ENCODE measurements around the gene TM2D3. TPM values are rescaled to one million over a fixed set of nuclear protein-coding genes. Genes with fewer than 3 reads are reported as not detected.

Gene TM2D3
- total RNA-seq, 1 experiment from 2014 or later = 18.4 TPM

DNA sequence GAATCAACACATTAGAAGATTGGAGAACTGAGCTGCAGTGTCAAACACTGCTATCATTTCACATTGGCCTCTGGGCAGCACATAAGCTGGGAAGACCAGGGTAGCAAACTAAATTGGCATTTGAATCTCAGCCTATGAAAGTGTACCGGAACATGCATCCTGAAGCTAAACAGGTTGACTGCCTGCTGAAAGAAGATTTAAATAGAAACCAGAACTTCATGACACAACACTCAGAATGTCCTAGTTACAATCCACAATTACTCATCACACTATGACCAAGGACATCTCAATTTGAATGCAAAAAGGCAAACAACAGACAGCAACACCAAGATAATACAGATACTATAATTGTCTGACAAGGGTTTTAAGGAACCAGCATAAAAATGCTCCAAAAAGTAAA is 26.2 kb downstream of the TM2D3 start:
- H3F3A ChIP-seq (ENCODE audit: low read length, unreplicated experiment) = no peaks in the 10 kb centered on the region
- intact Hi-C loops (cut with micrococcal nuclease) = no loop called here
- H4K20me1 ChIP-seq (ENCODE audit: low read length) = no peaks in the 10 kb centered on the region
- H3K9ac ChIP-seq (ENCODE audit: low read length) = no peak overlapping the region
- H3K36me3 ChIP-seq (ENCODE audit: low read depth, low read length) = no peaks in the 10 kb centered on the region
- no peak overlapping the region for H3K4me3 ChIP-seq (ENCODE audit: low read length)
- TF ChIP-seq EZH2 (IDR thresholded peaks at IDR 0.05; ENCODE audit: low read length, unreplicated experiment) = no peak
- POLR2A ChIA-PET (ENCODE audit: unreplicated experiment) = no interaction called here
- no peak overlapping the region for H3K27ac ChIP-seq (ENCODE audit: low read length)
- no peaks in the 10 kb centered on the region for H3K79me2 ChIP-seq (ENCODE audit: low read length)
- CTCF ChIA-PET = no interaction called here
- H3K4me1 ChIP-seq (ENCODE audit: insufficient read depth, low read length) = no peaks in the 10 kb centered on the region
- BruUV-seq (replicated peaks) = no TSS peak
- H3K9me2 ChIP-seq (replicated peaks; ENCODE audit: low read length) = no peaks in the 10 kb centered on the region
- ATAC-seq (no peak), DNase-seq (no peak)
- no peaks in the 10 kb centered on the region for H3K9me3 ChIP-seq (ENCODE audit: low read length)
- no peak overlapping the region for H2AFZ ChIP-seq (ENCODE audit: low read length)
- no peak overlapping the region for H3K4me2 ChIP-seq (ENCODE audit: low read length)
- no peaks in the 10 kb centered on the region for H3K27me3 ChIP-seq (ENCODE audit: low read length)

DNA sequence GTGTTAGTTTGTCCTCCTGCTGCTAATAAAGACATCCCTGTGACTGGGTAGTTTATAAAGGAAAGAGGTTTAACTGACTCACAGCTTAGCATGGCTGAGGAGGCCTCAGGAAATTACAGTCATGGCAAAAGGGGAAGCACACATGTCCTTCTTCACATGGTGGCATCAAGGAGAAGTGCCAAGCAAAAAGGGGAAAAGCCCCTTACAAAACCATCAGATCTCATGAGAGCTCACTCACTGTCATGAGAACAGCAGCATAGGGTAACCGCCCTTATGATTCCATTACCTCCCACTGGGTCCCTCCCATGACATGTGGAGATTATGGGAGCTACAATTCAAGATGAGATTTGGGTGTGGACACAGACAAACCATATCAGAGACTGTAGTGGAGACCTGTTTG is 27.0 kb downstream of the TM2D3 start:
- H3K4me1 ChIP-seq (ENCODE audit: insufficient read depth, low read length) = no peaks in the 10 kb centered on the region
- H3K27me3 ChIP-seq (ENCODE audit: low read length) = no peaks in the 10 kb centered on the region
- ATAC-seq (no peak), DNase-seq (no peak)
- TF ChIP-seq EZH2phosphoT487 (IDR thresholded peaks at IDR 0.05; ENCODE audit: borderline replicate concordance, low read length) (no peak), EZH2 (IDR thresholded peaks at IDR 0.05; ENCODE audit: low read length, unreplicated experiment) (no peak)
- TF ChIP-seq, protein P1, sequence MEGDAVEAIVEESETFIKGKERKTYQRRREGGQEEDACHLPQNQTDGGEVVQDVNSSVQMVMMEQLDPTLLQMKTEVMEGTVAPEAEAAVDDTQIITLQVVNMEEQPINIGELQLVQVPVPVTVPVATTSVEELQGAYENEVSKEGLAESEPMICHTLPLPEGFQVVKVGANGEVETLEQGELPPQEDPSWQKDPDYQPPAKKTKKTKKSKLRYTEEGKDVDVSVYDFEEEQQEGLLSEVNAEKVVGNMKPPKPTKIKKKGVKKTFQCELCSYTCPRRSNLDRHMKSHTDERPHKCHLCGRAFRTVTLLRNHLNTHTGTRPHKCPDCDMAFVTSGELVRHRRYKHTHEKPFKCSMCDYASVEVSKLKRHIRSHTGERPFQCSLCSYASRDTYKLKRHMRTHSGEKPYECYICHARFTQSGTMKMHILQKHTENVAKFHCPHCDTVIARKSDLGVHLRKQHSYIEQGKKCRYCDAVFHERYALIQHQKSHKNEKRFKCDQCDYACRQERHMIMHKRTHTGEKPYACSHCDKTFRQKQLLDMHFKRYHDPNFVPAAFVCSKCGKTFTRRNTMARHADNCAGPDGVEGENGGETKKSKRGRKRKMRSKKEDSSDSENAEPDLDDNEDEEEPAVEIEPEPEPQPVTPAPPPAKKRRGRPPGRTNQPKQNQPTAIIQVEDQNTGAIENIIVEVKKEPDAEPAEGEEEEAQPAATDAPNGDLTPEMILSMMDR (conservative IDR thresholded peaks at IDR 0.05; ENCODE audit: low read depth, low read length) = no peak
- ChIA-PET CTCF (no interaction called here), POLR2A (ENCODE audit: unreplicated experiment) (no interaction called here)
- no peak overlapping the region for H3K27ac ChIP-seq (ENCODE audit: low read length)
- no peak overlapping the region for H3K4me2 ChIP-seq (ENCODE audit: low read length)
- intact Hi-C loops (cut with micrococcal nuclease) = no loop called here
- no peak overlapping the region for H3K4me3 ChIP-seq (ENCODE audit: low read length)
- H3F3A ChIP-seq (ENCODE audit: low read length, unreplicated experiment) = no peaks in the 10 kb centered on the region
- H3K9me2 ChIP-seq (replicated peaks; ENCODE audit: low read length) = no peaks in the 10 kb centered on the region
- no peaks in the 10 kb centered on the region for H3K9me3 ChIP-seq (ENCODE audit: low read length)
- H3K36me3 ChIP-seq (ENCODE audit: low read depth, low read length) = no peaks in the 10 kb centered on the region
- BruUV-seq (replicated peaks) = no TSS peak
- H3K9ac ChIP-seq (ENCODE audit: low read length) = no peak overlapping the region
- no peak overlapping the region for H2AFZ ChIP-seq (ENCODE audit: low read length)
- no peaks in the 10 kb centered on the region for H4K20me1 ChIP-seq (ENCODE audit: low read length)
- H3K79me2 ChIP-seq (ENCODE audit: low read length) = no peaks in the 10 kb centered on the region

DNA sequence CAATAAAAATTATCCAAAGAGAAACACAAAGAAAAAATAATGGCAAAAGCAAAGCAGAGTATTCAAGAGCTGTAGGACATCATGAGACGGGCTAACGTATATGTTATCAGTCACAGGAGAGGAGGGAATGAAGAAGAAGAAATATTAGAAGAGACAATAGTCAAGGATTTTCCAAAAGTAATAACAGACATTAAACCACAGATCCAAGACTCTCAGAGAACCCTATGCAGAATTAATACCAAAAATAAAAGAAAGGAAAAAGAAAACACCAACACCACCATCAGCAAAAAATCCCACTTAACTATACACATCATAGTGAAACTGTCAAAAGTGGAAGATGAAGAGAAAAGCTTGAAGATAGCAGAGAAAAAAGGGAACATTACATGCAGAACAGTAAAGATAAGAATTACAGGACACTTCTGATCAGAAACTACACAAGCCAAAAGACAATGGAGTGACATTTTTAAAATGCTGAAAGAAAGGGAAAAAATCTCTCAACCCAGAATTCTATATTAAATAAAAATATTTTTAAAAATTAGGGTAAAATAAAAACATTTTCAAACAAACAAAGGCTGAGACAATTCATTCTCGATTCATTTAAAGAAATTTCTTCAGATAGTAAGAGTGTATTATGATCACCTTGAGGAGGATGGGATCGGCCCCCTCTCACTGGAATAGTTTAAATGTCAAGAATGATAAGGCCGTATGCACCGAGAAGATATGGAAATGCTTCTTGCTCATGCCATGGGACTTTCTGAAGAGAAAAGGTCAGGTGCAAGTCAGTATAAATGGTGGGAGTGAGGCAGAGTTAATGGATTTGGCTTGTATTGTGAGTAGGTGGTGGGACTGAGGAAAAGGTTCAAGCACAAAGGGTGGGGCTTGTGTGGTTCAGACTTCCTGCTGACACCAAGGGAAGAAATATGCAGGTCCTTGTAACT is 28.5 kb downstream of the TM2D3 start:
- H3K4me2 ChIP-seq (ENCODE audit: low read length) = no peak overlapping the region
- ATAC-seq (no peak), DNase-seq (no peak)
- POLR2A ChIA-PET (ENCODE audit: unreplicated experiment) = no interaction called here
- no peaks in the 10 kb centered on the region for H3K79me2 ChIP-seq (ENCODE audit: low read length)
- H3K27me3 ChIP-seq (ENCODE audit: low read length) = no peaks in the 10 kb centered on the region
- no peaks in the 10 kb centered on the region for H3K4me1 ChIP-seq (ENCODE audit: insufficient read depth, low read length)
- no TSS peak for BruUV-seq (replicated peaks)
- H3K9me3 ChIP-seq (ENCODE audit: low read length) = no peaks in the 10 kb centered on the region
- TF ChIP-seq, protein P1 (conservative IDR thresholded peaks at IDR 0.05; ENCODE audit: low read depth, low read length) = no peak
- TF ChIP-seq EZH2phosphoT487 (IDR thresholded peaks at IDR 0.05; ENCODE audit: borderline replicate concordance, low read length) = no peak
- no peak for TF ChIP-seq EZH2 (IDR thresholded peaks at IDR 0.05; ENCODE audit: low read length, unreplicated experiment)
- H3K4me3 ChIP-seq (ENCODE audit: low read length) = no peak overlapping the region
- no peaks in the 10 kb centered on the region for H3F3A ChIP-seq (ENCODE audit: low read length, unreplicated experiment)
- H3K9ac ChIP-seq (ENCODE audit: low read length) = no peak overlapping the region
- intact Hi-C loops (cut with micrococcal nuclease) = no loop called here
- no peaks in the 10 kb centered on the region for H4K20me1 ChIP-seq (ENCODE audit: low read length)
- H2AFZ ChIP-seq (ENCODE audit: low read length) = no peak overlapping the region
- H3K27ac ChIP-seq (ENCODE audit: low read length) = no peak overlapping the region
- CTCF ChIA-PET = no interaction called here
- H3K36me3 ChIP-seq (ENCODE audit: low read depth, low read length) = no peaks in the 10 kb centered on the region
- H3K9me2 ChIP-seq (replicated peaks; ENCODE audit: low read length) = no peaks in the 10 kb centered on the region
